ENCODE results near the gene ITIH3. TPM values are rescaled to one million over a fixed set of nuclear protein-coding genes. Genes with fewer than 3 reads are reported as not detected.

ITIH3 gene
- total and polyA plus RNA-seq, 2 donors from 2014 or later: 2.1 to 2.3 TPM

- Histone ChIP-seq H3K9ac (ENCODE audit: low read length in 3 of 3) (no peak overlapping the region), H3K9me3 (ENCODE audit: control insufficient read depth in 2 of 3, insufficient read depth in 1 of 3, low read length in 3 of 3) (no peaks in the 10 kb centered on the region), H3K4me3 (ENCODE audit: low read length in 3 of 3) (no peak overlapping the region), H3K4me1 (ENCODE audit: control insufficient read depth in 2 of 3, insufficient read depth in 2 of 3, low read depth in 1 of 3, low read length in 3 of 3) (peaks cover 0 to 3% (median 0%) of the 10 kb centered on the region in 3 donors), H3K27ac (ENCODE audit: low read depth in 2 of 2, low read length in 2 of 2) (no peak overlapping the region), H3K27me3 (ENCODE audit: control insufficient read depth, insufficient read depth, low read length) (no peaks in the 10 kb centered on the region), H3K36me3 (ENCODE audit: control insufficient read depth in 2 of 3, insufficient read depth in 3 of 3, low read length in 3 of 3) (peaks cover 0 to 4% (median 0%) of the 10 kb centered on the region in 3 donors)
- intact Hi-C loops (cut with DNase I): no loop called here
- FAIRE-seq (no peak), DNase-seq (peak in 1 of 5 donors; percentile 12)
- TF ChIP-seq CTCF (IDR thresholded peaks at IDR 0.05; ENCODE audit: borderline replicate concordance, extremely low read depth, insufficient read depth): no peak
Measured at GRCh38 chr3:52833202-52833601, 38.6 kb downstream of the ITIH3 start.

GRCh38 chr3:52834871-52835501 is 40.4 kb downstream of the ITIH3 start, which contains the start of gene MUSTN1:
MUSTN1 (minus strand) TSS chr3:52835019; CDS start chr3:52834948, 71 bp downstream.
- H3K4me1 ChIP-seq (ENCODE audit: control insufficient read depth in 2 of 3, insufficient read depth in 2 of 3, low read depth in 1 of 3, low read length in 3 of 3): no peaks in the 10 kb centered on the region
- FAIRE-seq: no peak
- H3K9me3 ChIP-seq (ENCODE audit: control insufficient read depth in 2 of 3, insufficient read depth in 1 of 3, low read length in 3 of 3): no peaks in the 10 kb centered on the region
- H3K36me3 ChIP-seq (ENCODE audit: control insufficient read depth in 2 of 3, insufficient read depth in 3 of 3, low read length in 3 of 3): peaks cover 0 to 9% (median under 1%) of the 10 kb centered on the region in 3 donors
- no peak within 1 kb of the TSS for H3K9ac ChIP-seq (ENCODE audit: low read length in 3 of 3)
- no peak within 1 kb of the TSS for H3K4me3 ChIP-seq (ENCODE audit: low read length in 3 of 3)
- peak; percentile 37 to 71 (median 49) for DNase-seq
- no peak for TF ChIP-seq CTCF (IDR thresholded peaks at IDR 0.05; ENCODE audit: borderline replicate concordance, extremely low read depth, insufficient read depth)
- no peaks in the 10 kb centered on the region for H3K27me3 ChIP-seq (ENCODE audit: control insufficient read depth, insufficient read depth, low read length)
- intact Hi-C loops (cut with DNase I): no loop called here
- no peak within 1 kb of the TSS for H3K27ac ChIP-seq (ENCODE audit: low read depth in 2 of 2, low read length in 2 of 2)

- peaks cover 0 to 9% (median 3%) of the 10 kb centered on the region in 3 donors for H3K36me3 ChIP-seq (ENCODE audit: control insufficient read depth in 2 of 3, insufficient read depth in 3 of 3, low read length in 3 of 3)
- H3K27ac ChIP-seq (ENCODE audit: low read depth in 2 of 2, low read length in 2 of 2): no peak overlapping the region
Measured at GRCh38 chr3:52835766-52836470, 41.3 kb downstream of the ITIH3 start.

More at GRCh38 chr3:52835766-52836470, 41.3 kb downstream of the ITIH3 start:
- Histone ChIP-seq H3K4me3 (ENCODE audit: low read length in 3 of 3) (no peak overlapping the region), H3K9ac (ENCODE audit: low read length in 3 of 3) (no peak overlapping the region), H3K4me1 (ENCODE audit: control insufficient read depth in 2 of 3, insufficient read depth in 2 of 3, low read depth in 1 of 3, low read length in 3 of 3) (no peaks in the 10 kb centered on the region), H3K27me3 (ENCODE audit: control insufficient read depth, insufficient read depth, low read length) (no peaks in the 10 kb centered on the region), H3K9me3 (ENCODE audit: control insufficient read depth in 2 of 3, insufficient read depth in 1 of 3, low read length in 3 of 3) (no peaks in the 10 kb centered on the region)
- TF ChIP-seq CTCF (IDR thresholded peaks at IDR 0.05; ENCODE audit: borderline replicate concordance, extremely low read depth, insufficient read depth): no peak
- intact Hi-C loops (cut with DNase I): no loop called here
- DNase-seq (peak in 1 of 5 donors; percentile 43), FAIRE-seq (no peak)
